Measurements from ENCODE around the gene MAP3K6. TPM values are rescaled to one million over a fixed set of nuclear protein-coding genes. Genes with fewer than 3 reads are reported as not detected.

The MAP3K6 gene
- total RNA-seq, 2 donors from 2014 or later = 7.3 to 15.2 TPM

DNA sequence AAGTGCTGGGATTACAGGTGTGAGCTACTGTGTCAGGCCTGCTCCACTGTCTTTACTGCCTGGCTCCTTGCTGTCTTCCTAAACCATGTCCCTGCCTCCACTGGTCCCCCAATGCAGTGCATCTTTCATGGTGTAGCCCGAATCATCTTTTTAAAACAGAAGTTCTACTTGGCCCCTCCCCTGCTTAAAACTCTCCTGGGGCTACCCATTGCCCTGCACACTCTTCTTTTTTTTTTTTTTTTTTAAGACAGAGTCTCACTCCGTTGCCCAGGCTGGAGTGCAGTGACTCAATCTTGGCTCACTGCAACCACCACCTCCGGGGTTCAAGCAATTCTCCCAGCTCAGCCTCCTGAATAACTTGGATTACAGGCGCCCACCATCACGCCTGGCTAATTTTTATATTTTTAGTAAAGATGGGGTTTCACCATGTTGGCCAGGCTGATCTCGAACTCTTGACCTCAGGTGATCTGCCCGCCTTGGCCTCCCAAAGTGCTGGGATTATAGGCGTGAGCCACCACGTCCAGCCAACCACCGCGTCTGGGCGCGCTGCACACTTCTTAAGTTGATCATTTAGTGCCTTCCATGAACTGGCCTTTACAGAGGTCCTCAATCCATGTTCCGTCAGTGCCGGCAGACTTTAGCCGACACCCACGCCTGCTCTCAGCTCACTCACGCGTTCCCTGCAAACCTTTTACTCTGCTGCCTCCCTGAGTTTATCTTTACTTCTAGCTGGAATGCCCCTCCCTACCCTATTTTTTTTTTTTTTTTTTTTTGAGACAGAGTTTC, 5.5 kb upstream of the MAP3K6 start:
- Mint-ChIP-seq H3K36me3 (ENCODE audit: low read depth) (no peaks in the 10 kb centered on the region), H3K9me3 (no peaks in the 10 kb centered on the region)

DNA sequence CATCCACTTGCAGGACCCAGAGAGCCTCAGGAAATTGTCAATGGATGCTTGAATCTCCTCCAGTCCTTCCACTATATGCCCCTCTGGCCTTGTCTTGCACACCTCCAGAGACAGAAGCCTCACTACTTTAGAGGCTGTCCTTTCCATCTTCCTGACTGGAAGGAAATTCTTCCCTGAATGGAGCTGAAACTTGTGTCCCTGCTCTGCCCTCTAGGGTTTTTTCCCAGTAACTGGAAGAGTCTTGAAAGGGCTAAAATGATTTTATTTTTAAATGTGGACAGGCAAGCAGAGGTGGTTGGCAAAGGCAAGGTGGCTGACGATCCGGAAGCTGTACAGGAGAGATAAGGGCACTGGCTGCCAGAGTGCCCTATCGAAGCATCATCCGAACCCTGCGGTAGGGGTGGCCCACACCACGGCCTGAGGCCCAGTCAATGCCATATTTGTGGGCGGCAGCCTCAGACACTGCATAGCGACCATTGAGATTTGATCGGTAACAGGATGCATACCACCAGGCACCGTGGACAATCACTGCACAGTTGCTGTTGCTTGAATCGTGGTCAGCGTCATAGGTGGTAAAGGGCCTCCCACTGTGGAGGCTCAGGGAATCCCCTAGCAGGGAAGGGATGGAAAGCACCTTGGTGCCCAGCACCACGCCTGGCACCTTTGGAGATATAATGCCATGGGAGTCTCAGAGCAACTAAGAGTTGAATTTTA, 2.3 kb upstream of the MAP3K6 start:
- ATAC-seq (replicated peaks) = no peak
- Mint-ChIP-seq H3K27ac (no peak overlapping the region), H3K9me3 (no peaks in the 10 kb centered on the region), H3K4me1 (no peaks in the 10 kb centered on the region), H3K36me3 (ENCODE audit: low read depth) (no peaks in the 10 kb centered on the region), H3K4me3 (no peak overlapping the region), H3K27me3 (no peaks in the 10 kb centered on the region)

More for the DNA sequence above, 5.5 kb upstream of the MAP3K6 start:
- Mint-ChIP-seq H3K27ac (no peak overlapping the region), H3K4me1 (no peaks in the 10 kb centered on the region), H3K4me3 (no peak overlapping the region), H3K27me3 (no peaks in the 10 kb centered on the region)
- ATAC-seq (replicated peaks) = no peak

- no peaks in the 10 kb centered on the region for H3K36me3 Mint-ChIP-seq (ENCODE audit: low read depth)
- ATAC-seq (replicated peaks) = no peak
- H3K27ac Mint-ChIP-seq = no peak overlapping the region
Observed at GRCh38 chr1:27367160-27367650, 444 bp upstream of the MAP3K6 start.

DNA sequence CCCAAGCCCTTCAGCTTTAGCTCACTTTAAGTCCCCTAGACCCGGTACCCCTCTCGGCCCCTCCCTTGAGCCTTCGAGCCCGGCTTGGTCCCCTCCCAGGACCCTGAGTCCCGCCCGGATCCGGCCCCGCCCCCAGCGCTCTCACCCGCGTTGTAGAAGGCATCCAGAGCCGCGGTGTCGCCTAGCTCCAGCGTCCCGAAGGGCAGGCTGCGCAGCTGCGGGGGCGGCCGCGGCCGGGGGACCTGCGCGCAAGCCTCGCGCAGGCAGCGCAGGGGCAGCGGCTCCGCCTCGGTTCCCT, 699 bp downstream of the MAP3K6 start:
- Mint-ChIP-seq H3K27me3 (no peaks in the 10 kb centered on the region), H3K4me3 (peak overlapping the region; percentile 94), H3K4me1 (no peaks in the 10 kb centered on the region), H3K36me3 (ENCODE audit: low read depth) (no peaks in the 10 kb centered on the region), H3K9me3 (no peaks in the 10 kb centered on the region), H3K27ac (peak overlapping the region; percentile 87)
- peak; percentile 76 for ATAC-seq (replicated peaks)

More at GRCh38 chr1:27367160-27367650, 444 bp upstream of the MAP3K6 start:
- H3K27me3 Mint-ChIP-seq = no peaks in the 10 kb centered on the region
- H3K4me3 Mint-ChIP-seq = peak overlapping the region; percentile 59
- H3K9me3 Mint-ChIP-seq = no peaks in the 10 kb centered on the region
- no peaks in the 10 kb centered on the region for H3K4me1 Mint-ChIP-seq

- Mint-ChIP-seq H3K27ac (peak overlapping the region; percentile 87), H3K4me1 (no peaks in the 10 kb centered on the region), H3K27me3 (no peaks in the 10 kb centered on the region), H3K9me3 (no peaks in the 10 kb centered on the region), H3K36me3 (ENCODE audit: low read depth) (no peaks in the 10 kb centered on the region), H3K4me3 (peak overlapping the region; percentile 94)
- ATAC-seq (replicated peaks) = peak; percentile 74
Observed at GRCh38 chr1:27365372-27366112, 1.2 kb downstream of the MAP3K6 start.

DNA sequence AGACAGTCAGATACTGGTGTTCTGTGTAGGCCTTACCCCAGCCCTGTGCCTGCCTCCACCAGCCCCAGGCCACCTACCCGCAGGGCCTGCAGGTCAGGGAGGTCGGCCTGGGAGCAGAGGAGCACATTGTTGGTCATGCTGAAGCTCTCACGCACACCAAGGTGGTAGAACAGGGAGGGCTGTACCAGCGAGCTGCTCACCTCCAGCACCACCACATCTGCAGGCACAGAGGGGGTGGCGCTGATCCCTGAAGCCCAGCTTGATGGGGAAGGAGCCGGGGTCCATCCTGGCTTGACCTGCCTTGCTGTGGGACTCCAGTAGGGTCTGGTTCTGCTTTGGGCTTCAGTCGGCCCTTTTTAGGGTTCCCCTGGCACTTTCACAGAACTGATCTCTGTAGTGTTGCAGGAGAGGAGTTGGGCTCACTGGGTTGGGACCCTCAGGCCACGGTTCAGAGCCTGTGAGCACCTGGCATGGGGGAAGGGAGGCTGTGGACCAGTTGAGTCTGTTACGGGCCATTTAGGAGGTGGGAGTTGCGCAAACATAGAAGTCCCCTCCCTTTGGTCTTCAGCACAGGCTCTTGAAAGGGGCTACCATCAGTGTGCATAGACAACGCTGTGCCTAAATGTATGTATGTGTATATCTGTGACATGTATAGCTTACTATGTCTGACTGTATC, 1.9 kb downstream of the MAP3K6 start:
- Mint-ChIP-seq H3K4me1 (peaks cover 4% of the 10 kb centered on the region), H3K27me3 (no peaks in the 10 kb centered on the region)
- no peak for ATAC-seq (replicated peaks)

GRCh38 chr1:27363766-27364695, 2.7 kb downstream of the MAP3K6 start:
- no peak overlapping the region for H3K27ac Mint-ChIP-seq

More for the DNA sequence above, 1.9 kb downstream of the MAP3K6 start:
- Mint-ChIP-seq H3K9me3 (no peaks in the 10 kb centered on the region), H3K36me3 (ENCODE audit: low read depth) (no peaks in the 10 kb centered on the region), H3K27ac (no peak overlapping the region), H3K4me3 (peak overlapping the region; percentile 94)

DNA sequence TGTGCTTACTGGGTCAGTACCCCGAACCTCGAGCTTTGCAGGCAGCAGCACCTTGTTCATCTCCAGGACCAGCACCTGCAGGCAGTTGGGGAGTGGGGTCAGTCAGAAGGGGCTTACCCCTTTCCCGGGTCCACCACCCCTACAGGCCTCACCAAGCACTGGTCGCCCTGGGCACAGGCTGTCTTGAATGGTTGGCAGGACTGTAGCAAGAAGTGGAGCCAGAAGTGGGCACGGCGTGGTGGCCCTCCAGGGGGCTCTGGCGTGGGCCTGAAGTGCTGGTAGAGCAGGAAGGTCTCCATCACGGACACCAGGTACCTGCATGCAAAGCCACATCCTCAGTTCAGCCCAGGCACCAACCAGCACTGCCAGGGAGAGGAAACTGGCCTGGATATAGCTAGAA, 5.2 kb downstream of the MAP3K6 start:
- Mint-ChIP-seq H3K4me1 (peaks cover 7% of the 10 kb centered on the region), H3K27ac (no peak overlapping the region), H3K9me3 (no peaks in the 10 kb centered on the region), H3K36me3 (ENCODE audit: low read depth) (no peaks in the 10 kb centered on the region), H3K27me3 (no peaks in the 10 kb centered on the region), H3K4me3 (no peak overlapping the region)
- no peak for ATAC-seq (replicated peaks)

More at GRCh38 chr1:27363766-27364695, 2.7 kb downstream of the MAP3K6 start:
- Mint-ChIP-seq H3K27me3 (no peaks in the 10 kb centered on the region), H3K36me3 (ENCODE audit: low read depth) (no peaks in the 10 kb centered on the region), H3K4me3 (no peak overlapping the region), H3K9me3 (no peaks in the 10 kb centered on the region), H3K4me1 (peaks cover 7% of the 10 kb centered on the region)
- no peak for ATAC-seq (replicated peaks)

- ATAC-seq (replicated peaks) = no peak
- Mint-ChIP-seq H3K27me3 (no peaks in the 10 kb centered on the region), H3K4me3 (peak overlapping the region; percentile 73), H3K4me1 (peaks cover 7% of the 10 kb centered on the region), H3K9me3 (no peaks in the 10 kb centered on the region), H3K36me3 (ENCODE audit: low read depth) (no peaks in the 10 kb centered on the region), H3K27ac (no peak overlapping the region)
Observed at GRCh38 chr1:27361044-27361402, 5.7 kb downstream of the MAP3K6 start.

DNA sequence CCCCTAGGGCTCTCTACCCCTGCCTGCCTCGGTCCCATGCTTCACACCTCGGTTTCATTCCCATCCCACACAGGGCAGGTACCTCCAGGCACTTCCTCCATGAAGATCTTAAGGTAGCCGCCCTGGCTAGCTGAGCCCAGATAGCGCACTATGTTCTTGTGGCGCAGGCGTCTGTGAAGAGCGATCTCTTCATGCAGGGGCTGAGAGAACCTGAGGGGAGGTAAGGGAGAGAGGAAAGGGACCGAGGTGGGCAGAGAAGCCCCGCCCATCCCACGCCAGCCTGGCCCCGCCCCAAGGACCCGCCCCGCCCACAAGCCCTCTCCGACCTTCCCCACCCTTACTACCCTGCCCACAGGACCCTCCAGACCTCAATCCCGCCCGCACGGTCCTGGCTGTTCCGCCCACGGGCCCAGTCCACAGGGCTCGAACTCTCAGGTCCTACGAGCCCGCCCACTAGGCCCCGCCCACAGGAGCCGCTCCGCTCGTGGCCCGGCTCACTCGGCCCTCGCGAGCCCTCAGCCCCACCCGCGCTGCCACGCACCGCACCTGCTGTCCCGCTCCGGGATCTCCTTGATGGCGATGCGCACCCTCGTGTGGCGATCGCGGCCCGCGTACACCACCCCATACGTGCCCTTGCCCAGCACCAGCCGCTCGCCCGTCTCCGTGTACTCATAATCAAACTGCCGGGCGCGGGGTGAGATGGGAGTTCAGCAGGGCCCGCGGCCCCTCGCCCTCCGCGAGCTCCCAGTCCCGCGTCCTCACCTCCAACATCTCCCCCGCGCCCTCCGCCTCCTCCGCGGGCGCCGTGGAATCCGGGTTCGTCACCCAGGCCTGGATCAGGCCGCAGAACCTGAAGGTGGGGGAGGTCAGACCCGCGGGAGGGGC, 6.4 kb downstream of the MAP3K6 start:
- Mint-ChIP-seq H3K27me3 (no peaks in the 10 kb centered on the region), H3K36me3 (ENCODE audit: low read depth) (no peaks in the 10 kb centered on the region), H3K4me1 (peaks cover 7% of the 10 kb centered on the region), H3K4me3 (peak overlapping the region; percentile 73), H3K9me3 (no peaks in the 10 kb centered on the region), H3K27ac (no peak overlapping the region)
- ATAC-seq (replicated peaks) = peak; percentile 15

DNA sequence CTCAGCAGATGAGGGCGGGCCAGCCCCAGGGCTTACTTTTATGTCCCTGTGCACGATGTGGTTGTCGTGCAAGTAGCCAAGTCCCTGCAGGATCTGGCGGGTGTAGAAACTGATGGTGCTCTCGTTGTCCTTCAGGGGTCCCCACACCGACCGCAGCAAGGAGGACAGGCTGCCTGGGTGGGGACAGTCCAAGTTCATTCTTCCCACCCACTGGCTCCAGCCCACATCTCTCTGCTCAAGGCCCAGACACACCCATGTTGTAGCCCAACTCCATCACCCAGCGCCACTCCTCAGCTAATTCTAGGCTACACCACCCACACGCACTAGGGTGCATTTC, 7.0 kb downstream of the MAP3K6 start:
- H3K4me1 Mint-ChIP-seq = peaks cover 7% of the 10 kb centered on the region
- H3K36me3 Mint-ChIP-seq (ENCODE audit: low read depth) = no peaks in the 10 kb centered on the region
- no peak for ATAC-seq (replicated peaks)
- no peaks in the 10 kb centered on the region for H3K9me3 Mint-ChIP-seq
- peak overlapping the region; percentile 73 for H3K4me3 Mint-ChIP-seq
- no peak overlapping the region for H3K27ac Mint-ChIP-seq
- H3K27me3 Mint-ChIP-seq = no peaks in the 10 kb centered on the region

DNA sequence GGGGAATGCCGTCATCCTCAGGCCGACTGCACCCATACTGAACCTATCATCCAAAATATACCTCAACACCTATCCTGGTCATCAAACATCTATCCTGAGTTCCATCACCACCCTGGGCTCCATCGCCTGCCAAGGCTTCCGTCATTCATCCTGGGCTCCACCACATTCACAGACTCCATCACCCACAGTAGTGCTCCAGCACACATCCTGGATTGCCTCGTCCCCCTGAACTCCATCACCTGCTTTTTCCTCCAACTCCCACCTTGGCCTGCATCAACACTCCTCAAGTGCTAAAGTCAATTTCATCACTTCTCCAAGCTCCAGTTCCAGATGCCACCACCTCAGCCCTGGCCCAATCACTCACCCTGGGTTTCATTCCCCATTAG, 7.8 kb downstream of the MAP3K6 start:
- Mint-ChIP-seq H3K36me3 (ENCODE audit: low read depth) (no peaks in the 10 kb centered on the region), H3K27ac (no peak overlapping the region), H3K4me1 (peaks cover 7% of the 10 kb centered on the region), H3K9me3 (no peaks in the 10 kb centered on the region), H3K4me3 (peak overlapping the region; percentile 73), H3K27me3 (no peaks in the 10 kb centered on the region)
- ATAC-seq (replicated peaks) = no peak
